ENCODE measurements around the gene ALKBH6. TPM values are rescaled to one million over a fixed set of nuclear protein-coding genes. Genes with fewer than 3 reads are reported as not detected.

Gene ALKBH6
- 17.2 and 20.0 TPM in 2 replicates for total RNA-seq

GRCh38 chr19:36014012-36014924 lies at the start of gene ALKBH6:
Gene ALKBH6, minus strand, starts transcription at chr19:36014213. Its CDS starts 816 bp downstream, at chr19:36013397.

GRCh38 chr19:36054733-36055686 lies 41.0 kb upstream of the ALKBH6 start, which contains the start of gene WDR62:
Gene WDR62, plus strand, starts transcription at chr19:36054897. Its CDS starts 75 bp downstream, at chr19:36054972.

GRCh38 chr19:36054119-36054732 lies 40.2 kb upstream of the ALKBH6 start, which contains the start of gene THAP8:
Gene THAP8, minus strand, starts transcription at chr19:36054285. Its CDS starts 68 bp downstream, at chr19:36054217.

GRCh38 chr19:36032251-36033104 lies 18.5 kb upstream of the ALKBH6 start, which contains the start of gene CLIP3:
Gene CLIP3, minus strand, starts transcription at chr19:36032873. Its CDS starts 516 bp downstream, at chr19:36032357.

GRCh38 chr19:36008336-36008978 lies 5.6 kb downstream of the ALKBH6 start, which contains the start of gene SYNE4:
Gene SYNE4, minus strand, starts transcription at chr19:36008813. Its CDS starts 132 bp downstream, at chr19:36008681.

GRCh38 chr19:35995048-35995993 lies 18.7 kb downstream of the ALKBH6 start, which contains the start of gene SDHAF1:
Gene SDHAF1, plus strand, starts transcription at chr19:35995188. Its CDS starts 87 bp downstream, at chr19:35995275.

Other genes starting within 250 kb of the ALKBH6 start
- gene ARHGAP33, start 238.6 kb downstream of the ALKBH6 start, total RNA-seq = 0.44 and 2.0 TPM in 2 replicates
- gene PRODH2, start 201.4 kb downstream of the ALKBH6 start, total RNA-seq = not detected in 2 replicates
- gene NPHS1, start 161.7 kb downstream of the ALKBH6 start, total RNA-seq = not detected in 2 replicates
- gene KIRREL2, start 157.3 kb downstream of the ALKBH6 start, total RNA-seq = 0.19 TPM in 1 of 2 replicates, not detected in the other
- gene APLP1, start 145.6 kb downstream of the ALKBH6 start, total RNA-seq = 4.4 and 5.5 TPM in 2 replicates
- 3.6 and 4.7 TPM in 2 replicates for gene NFKBID, start 113.7 kb downstream of the ALKBH6 start, total RNA-seq
- gene HCST, start 111.7 kb downstream of the ALKBH6 start, total RNA-seq = not detected in 2 replicates
- not detected in 2 replicates for gene TYROBP, start 105.9 kb downstream of the ALKBH6 start, total RNA-seq
- 15.5 and 20.4 TPM in 2 replicates for gene LRFN3, start 77.8 kb downstream of the ALKBH6 start, total RNA-seq
- gene SDHAF1, start 19.0 kb downstream of the ALKBH6 start, total RNA-seq = 31.5 and 37.5 TPM in 2 replicates
- gene SYNE4, start 5.4 kb downstream of the ALKBH6 start, total RNA-seq = 0.87 TPM in 1 of 2 replicates, not detected in the other
- gene CLIP3, start 18.7 kb upstream of the ALKBH6 start, total RNA-seq = 27.1 and 34.3 TPM in 2 replicates
- 8.9 and 18.3 TPM in 2 replicates for gene THAP8, start 40.1 kb upstream of the ALKBH6 start, total RNA-seq
- gene WDR62, start 40.7 kb upstream of the ALKBH6 start, total RNA-seq = 0.24 and 0.69 TPM in 2 replicates
- not detected in 2 replicates for gene OVOL3, start 96.9 kb upstream of the ALKBH6 start, total RNA-seq
- 24.8 and 28.1 TPM in 2 replicates for gene POLR2I, start 100.7 kb upstream of the ALKBH6 start, total RNA-seq
- gene TBCB, start 101.3 kb upstream of the ALKBH6 start, total RNA-seq = 123 and 134 TPM in 2 replicates
- 190 and 256 TPM in 2 replicates for gene CAPNS1, start 125.9 kb upstream of the ALKBH6 start, total RNA-seq
- gene COX7A1, start 138.2 kb upstream of the ALKBH6 start, total RNA-seq = 10.0 and 10.2 TPM in 2 replicates
- gene ZNF565, start 200.5 kb upstream of the ALKBH6 start, total RNA-seq = 3.1 and 4.4 TPM in 2 replicates
- gene ZNF146, start 200.9 kb upstream of the ALKBH6 start, total RNA-seq = 51.7 and 73.5 TPM in 2 replicates

Data from cardiac ventricle fibroblast (primary cell).